ENCODE data around the gene LAMB3.

- TF ChIP-seq, protein P1, sequence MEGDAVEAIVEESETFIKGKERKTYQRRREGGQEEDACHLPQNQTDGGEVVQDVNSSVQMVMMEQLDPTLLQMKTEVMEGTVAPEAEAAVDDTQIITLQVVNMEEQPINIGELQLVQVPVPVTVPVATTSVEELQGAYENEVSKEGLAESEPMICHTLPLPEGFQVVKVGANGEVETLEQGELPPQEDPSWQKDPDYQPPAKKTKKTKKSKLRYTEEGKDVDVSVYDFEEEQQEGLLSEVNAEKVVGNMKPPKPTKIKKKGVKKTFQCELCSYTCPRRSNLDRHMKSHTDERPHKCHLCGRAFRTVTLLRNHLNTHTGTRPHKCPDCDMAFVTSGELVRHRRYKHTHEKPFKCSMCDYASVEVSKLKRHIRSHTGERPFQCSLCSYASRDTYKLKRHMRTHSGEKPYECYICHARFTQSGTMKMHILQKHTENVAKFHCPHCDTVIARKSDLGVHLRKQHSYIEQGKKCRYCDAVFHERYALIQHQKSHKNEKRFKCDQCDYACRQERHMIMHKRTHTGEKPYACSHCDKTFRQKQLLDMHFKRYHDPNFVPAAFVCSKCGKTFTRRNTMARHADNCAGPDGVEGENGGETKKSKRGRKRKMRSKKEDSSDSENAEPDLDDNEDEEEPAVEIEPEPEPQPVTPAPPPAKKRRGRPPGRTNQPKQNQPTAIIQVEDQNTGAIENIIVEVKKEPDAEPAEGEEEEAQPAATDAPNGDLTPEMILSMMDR (IDR thresholded peaks at IDR 0.05): no peak
- no peak for TF ChIP-seq POLR2A (IDR thresholded peaks at IDR 0.05)
Measured at GRCh38 chr1:209685821-209686220, 33.6 kb upstream of the LAMB3 start.

Measured in testis (tissue), 2 donors.